Testis (tissue), 2 donors: ENCODE data around the gene NID1.

Source experiments
- POLR2A ChIP-seq: fragments of 450-650 bp; IDR thresholded peaks from one replicate; pipeline ENCODE4 v1.6.1; 2017; ENCODE audit warnings: antibody characterized with exemption, mild to moderate bottlenecking, moderate library complexity
- TF ChIP-seq, protein P1 (sequence below), 3 experiments: fragments of 450-650 bp in 2 of 3; fragments of 200-600 bp in 1 of 3; sonication (generic) in 1 of 3; IDR thresholded peaks; one replicate each; pipeline ENCODE4 v1.5.1; 2016 to 2019; ENCODE audit warnings: antibody characterized with exemption in 3 of 3, mild to moderate bottlenecking in 2 of 3, moderate library complexity in 1 of 3

DNA sequence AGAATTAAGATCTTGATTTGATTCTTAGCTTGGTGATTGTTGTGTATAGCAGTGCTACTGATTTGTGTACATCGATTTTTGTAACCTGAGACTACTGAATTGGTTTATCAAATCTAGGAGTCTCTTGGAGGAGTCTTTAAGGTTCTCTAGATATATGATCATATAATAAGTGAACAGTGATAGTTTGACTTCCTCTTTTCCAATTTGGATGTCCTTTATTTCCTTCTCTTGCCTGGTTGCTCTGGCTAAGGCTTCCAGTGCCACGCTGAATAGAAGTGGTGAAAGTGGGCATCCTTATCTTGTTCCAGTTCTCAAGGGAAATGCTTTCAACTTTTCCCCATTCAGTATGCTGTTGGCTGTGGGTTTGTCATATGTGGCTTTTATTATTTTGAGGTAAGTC is 136.7 kb downstream of the NID1 start:
- TF ChIP-seq, protein P1, sequence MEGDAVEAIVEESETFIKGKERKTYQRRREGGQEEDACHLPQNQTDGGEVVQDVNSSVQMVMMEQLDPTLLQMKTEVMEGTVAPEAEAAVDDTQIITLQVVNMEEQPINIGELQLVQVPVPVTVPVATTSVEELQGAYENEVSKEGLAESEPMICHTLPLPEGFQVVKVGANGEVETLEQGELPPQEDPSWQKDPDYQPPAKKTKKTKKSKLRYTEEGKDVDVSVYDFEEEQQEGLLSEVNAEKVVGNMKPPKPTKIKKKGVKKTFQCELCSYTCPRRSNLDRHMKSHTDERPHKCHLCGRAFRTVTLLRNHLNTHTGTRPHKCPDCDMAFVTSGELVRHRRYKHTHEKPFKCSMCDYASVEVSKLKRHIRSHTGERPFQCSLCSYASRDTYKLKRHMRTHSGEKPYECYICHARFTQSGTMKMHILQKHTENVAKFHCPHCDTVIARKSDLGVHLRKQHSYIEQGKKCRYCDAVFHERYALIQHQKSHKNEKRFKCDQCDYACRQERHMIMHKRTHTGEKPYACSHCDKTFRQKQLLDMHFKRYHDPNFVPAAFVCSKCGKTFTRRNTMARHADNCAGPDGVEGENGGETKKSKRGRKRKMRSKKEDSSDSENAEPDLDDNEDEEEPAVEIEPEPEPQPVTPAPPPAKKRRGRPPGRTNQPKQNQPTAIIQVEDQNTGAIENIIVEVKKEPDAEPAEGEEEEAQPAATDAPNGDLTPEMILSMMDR (IDR thresholded peaks at IDR 0.05), result no peak
- no peak for TF ChIP-seq POLR2A
